Chondrocyte (in vitro differentiated cells): ENCODE measurements around the gene BCL2. TPM values are rescaled to one million over a fixed set of nuclear protein-coding genes. Genes with fewer than 3 reads are reported as not detected.

Experiments used
- DNase-seq: peaks from one replicate; pipeline ENCODE4 v3.0.0; 2021; ENCODE audit warnings: mixed read lengths, low spot score
- H3K27ac Mint-ChIP-seq: one replicate; pipeline ENCODE4 v1.8.0; 2021; ENCODE audit warnings: mild to moderate bottlenecking, moderate library complexity, mixed read lengths; ENCODE audit not compliant: unreplicated experiment
- H3K27me3 Mint-ChIP-seq: 2 replicates; pipeline ENCODE4 v1.8.0; 2021; ENCODE audit warnings: low read depth, mixed read lengths
- H3K36me3 Mint-ChIP-seq: 2 replicates; pipeline ENCODE4 v1.8.0; 2021; ENCODE audit warnings: low read depth, mixed read lengths
- H3K4me1 Mint-ChIP-seq: 2 replicates; pipeline ENCODE4 v1.8.0; 2021; ENCODE audit warnings: low read depth, mild to moderate bottlenecking, mixed read lengths
- H3K4me3 Mint-ChIP-seq: one replicate; pipeline ENCODE4 v1.8.0; 2021; ENCODE audit warnings: mild to moderate bottlenecking, moderate library complexity, mixed read lengths; ENCODE audit not compliant: unreplicated experiment
- H3K9me3 Mint-ChIP-seq: 2 replicates; pipeline ENCODE4 v1.8.0; 2021; ENCODE audit warnings: low read depth, mixed read lengths
- total RNA-seq: library from RNA; stranded (reverse); gene quantifications from 3 replicates; pipeline ENCODE4 v1.2.1, GENCODE V29; 2021
- TF ChIP-seq, protein P1 (sequence below): fragments of 200-600 bp; sonication (generic); IDR thresholded peaks from 2 replicates; pipeline ENCODE4 v1.5.0; 2021; ENCODE audit warnings: antibody characterized with exemption, mild to moderate bottlenecking, moderate library complexity

The BCL2 gene
- total RNA-seq, 1 donor from 2014 or later: 8.6 TPM

GRCh38 chr18:63312737-63313395 lies 6.7 kb downstream of the BCL2 start:
- Mint-ChIP-seq H3K4me1 (peaks cover 40% of the 10 kb centered on the region), H3K27me3 (no peaks in the 10 kb centered on the region), H3K36me3 (no peaks in the 10 kb centered on the region), H3K4me3 (no peak overlapping the region), H3K27ac (no peak overlapping the region), H3K9me3 (no peaks in the 10 kb centered on the region)
- TF ChIP-seq, protein P1, sequence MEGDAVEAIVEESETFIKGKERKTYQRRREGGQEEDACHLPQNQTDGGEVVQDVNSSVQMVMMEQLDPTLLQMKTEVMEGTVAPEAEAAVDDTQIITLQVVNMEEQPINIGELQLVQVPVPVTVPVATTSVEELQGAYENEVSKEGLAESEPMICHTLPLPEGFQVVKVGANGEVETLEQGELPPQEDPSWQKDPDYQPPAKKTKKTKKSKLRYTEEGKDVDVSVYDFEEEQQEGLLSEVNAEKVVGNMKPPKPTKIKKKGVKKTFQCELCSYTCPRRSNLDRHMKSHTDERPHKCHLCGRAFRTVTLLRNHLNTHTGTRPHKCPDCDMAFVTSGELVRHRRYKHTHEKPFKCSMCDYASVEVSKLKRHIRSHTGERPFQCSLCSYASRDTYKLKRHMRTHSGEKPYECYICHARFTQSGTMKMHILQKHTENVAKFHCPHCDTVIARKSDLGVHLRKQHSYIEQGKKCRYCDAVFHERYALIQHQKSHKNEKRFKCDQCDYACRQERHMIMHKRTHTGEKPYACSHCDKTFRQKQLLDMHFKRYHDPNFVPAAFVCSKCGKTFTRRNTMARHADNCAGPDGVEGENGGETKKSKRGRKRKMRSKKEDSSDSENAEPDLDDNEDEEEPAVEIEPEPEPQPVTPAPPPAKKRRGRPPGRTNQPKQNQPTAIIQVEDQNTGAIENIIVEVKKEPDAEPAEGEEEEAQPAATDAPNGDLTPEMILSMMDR: no peak
- no peak for DNase-seq

- H3K36me3 Mint-ChIP-seq: no peaks in the 10 kb centered on the region
- no peak for DNase-seq
- H3K4me1 Mint-ChIP-seq: peaks cover 40% of the 10 kb centered on the region
- no peaks in the 10 kb centered on the region for H3K27me3 Mint-ChIP-seq
- no peak overlapping the region for H3K27ac Mint-ChIP-seq
- TF ChIP-seq, protein P1: no peak
- no peak overlapping the region for H3K4me3 Mint-ChIP-seq
- H3K9me3 Mint-ChIP-seq: no peaks in the 10 kb centered on the region
Measured at GRCh38 chr18:63312019-63312409, 7.6 kb downstream of the BCL2 start.

GRCh38 chr18:63311118-63312018 lies 8.2 kb downstream of the BCL2 start:
- H3K36me3 Mint-ChIP-seq: no peaks in the 10 kb centered on the region
- H3K27ac Mint-ChIP-seq: no peak overlapping the region
- H3K27me3 Mint-ChIP-seq: no peaks in the 10 kb centered on the region
- H3K4me1 Mint-ChIP-seq: peaks cover 40% of the 10 kb centered on the region
- no peaks in the 10 kb centered on the region for H3K9me3 Mint-ChIP-seq
- H3K4me3 Mint-ChIP-seq: no peak overlapping the region
- TF ChIP-seq, protein P1: no peak
- no peak for DNase-seq

- H3K27ac Mint-ChIP-seq: no peak overlapping the region
- H3K9me3 Mint-ChIP-seq: no peaks in the 10 kb centered on the region
- no peaks in the 10 kb centered on the region for H3K27me3 Mint-ChIP-seq
- H3K4me3 Mint-ChIP-seq: no peak overlapping the region
- H3K36me3 Mint-ChIP-seq: no peaks in the 10 kb centered on the region
- peaks cover 32% of the 10 kb centered on the region for H3K4me1 Mint-ChIP-seq
- no peak for DNase-seq
- TF ChIP-seq, protein P1: no peak
Measured at GRCh38 chr18:63309422-63309821, 10.1 kb downstream of the BCL2 start.

DNA sequence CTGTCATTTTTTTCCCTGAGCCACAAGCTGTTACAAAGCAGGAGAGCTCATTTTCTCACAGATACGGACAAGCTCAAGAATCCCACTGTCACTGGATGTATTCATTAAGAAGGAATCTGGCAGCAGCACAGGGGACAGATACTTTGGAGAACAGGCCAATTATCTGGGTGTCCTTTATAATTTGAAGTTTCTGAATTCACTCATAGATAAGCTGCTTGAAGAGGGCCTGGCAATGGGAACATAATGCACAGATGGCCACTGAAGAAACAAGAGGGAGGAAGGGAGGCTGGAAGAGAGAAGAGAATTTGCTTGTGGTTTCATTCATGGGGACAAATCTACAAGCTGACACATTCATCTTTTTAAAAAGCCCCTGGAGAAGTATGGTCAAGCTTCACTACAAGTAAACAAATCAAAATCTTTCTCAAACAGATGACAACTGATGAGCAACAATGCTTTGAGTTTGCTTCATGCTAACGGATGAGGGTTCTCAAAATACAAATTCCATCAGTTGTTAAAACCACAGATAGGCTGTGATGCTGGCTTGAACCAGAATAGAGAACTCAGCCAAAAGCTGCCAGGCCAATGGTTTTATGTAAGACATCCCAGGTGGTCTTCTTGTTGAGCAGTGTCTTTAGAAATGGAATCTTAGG lies 11.9 kb downstream of the BCL2 start:
- DNase-seq: no peak
- Mint-ChIP-seq H3K36me3 (no peaks in the 10 kb centered on the region), H3K4me3 (no peak overlapping the region), H3K9me3 (no peaks in the 10 kb centered on the region), H3K27ac (peak overlapping the region; percentile 45), H3K4me1 (peaks cover 36% of the 10 kb centered on the region), H3K27me3 (no peaks in the 10 kb centered on the region)
- TF ChIP-seq, protein P1: no peak
